Measurements from ENCODE around the gene GNAQ. TPM values are rescaled to one million over a fixed set of nuclear protein-coding genes. Genes with fewer than 3 reads are reported as not detected.

Gene GNAQ
- total RNA-seq, 1 experiment from 2014 or later, result 48.6 TPM

GRCh38 chr9:77975036-77975435 lies 56.6 kb downstream of the GNAQ start:
- H4K20me1 ChIP-seq (ENCODE audit: control insufficient read depth, insufficient read depth, insufficient read length), result no peaks in the 10 kb centered on the region
- H3K4ac ChIP-seq (ENCODE audit: low read depth, low read length), result no peak overlapping the region
- H3K9ac ChIP-seq (ENCODE audit: extremely low read depth, insufficient read length, low read length), result no peak overlapping the region
- no CpG with 5 or more reads among the region's 2 CpGs for WGBS (ENCODE audit: extremely low coverage, insufficient read length, low lambda C conversion rate)
- H2BK20ac ChIP-seq (ENCODE audit: low read depth, low read length, poor library complexity, severe bottlenecking), result no peak overlapping the region
- no peak for DNase-seq
- H3K27ac ChIP-seq (ENCODE audit: insufficient read length, low read depth, low read length), result no peak overlapping the region
- H4K8ac ChIP-seq (replicated peaks; ENCODE audit: insufficient read length, low read depth, low read length), result no peak overlapping the region
- H3K79me2 ChIP-seq (ENCODE audit: insufficient read depth, low read length), result peaks cover 9% of the 10 kb centered on the region; the same call in 1 of the 2 replicates
- H3K27ac Mint-ChIP-seq, result peak overlapping the region in 1 of 3 experiments; percentile 71; a peak in 1 of 7 replicates
- H2BK5ac ChIP-seq (ENCODE audit: insufficient read length, low read length), result no peak overlapping the region
- no peak overlapping the region for H3K18ac ChIP-seq (ENCODE audit: insufficient read length, low read depth, low read length)
- H3K27me3 Mint-ChIP-seq (ENCODE audit: low read depth), result no peaks in the 10 kb centered on the region
- H4K5ac ChIP-seq (ENCODE audit: insufficient read length, low read depth, low read length), result no peak overlapping the region
- no peak for TF ChIP-seq CTCF (conservative IDR thresholded peaks at IDR 0.05)
- H2AFZ ChIP-seq (ENCODE audit: low read length), result no peak overlapping the region
- no peak overlapping the region for H3T11ph ChIP-seq (ENCODE audit: low read length)
- no peak overlapping the region for H3K4me2 ChIP-seq (ENCODE audit: insufficient read depth, insufficient read length, low read length)
- peaks cover 6% of the 10 kb centered on the region; the same call in 1 of the 2 replicates for H3K4me1 ChIP-seq (ENCODE audit: insufficient read depth, low read length)
- H3K23ac ChIP-seq (ENCODE audit: insufficient read length, low read depth, low read length), result no peak overlapping the region
- no peak overlapping the region for H3K14ac ChIP-seq (ENCODE audit: insufficient read depth, low read length)
- no peak overlapping the region for H2BK15ac ChIP-seq (ENCODE audit: low read depth, low read length)
- H4K91ac ChIP-seq (ENCODE audit: insufficient read length, low read depth, low read length), result no peak overlapping the region
- H3K79me1 ChIP-seq (ENCODE audit: insufficient read depth, low read depth, low read length, poor library complexity, severe bottlenecking), result peaks cover 3% of the 10 kb centered on the region
- no peak overlapping the region for H2BK12ac ChIP-seq (ENCODE audit: insufficient read length, low read depth, low read length)
- no peak overlapping the region for H2AK5ac ChIP-seq (ENCODE audit: insufficient read length, low read length)
- H3K4me1 Mint-ChIP-seq, result peaks cover 36 to 45% of the 10 kb centered on the region in 2 experiments
- H3K9me3 Mint-ChIP-seq, result no peaks in the 10 kb centered on the region
- H2BK120ac ChIP-seq (ENCODE audit: low read depth, low read length, poor library complexity, severe bottlenecking), result no peak overlapping the region
- H3K36me3 Mint-ChIP-seq (ENCODE audit: insufficient read depth in 1 of 3, low read depth in 3 of 3), result peaks cover 0 to 15% (median 6%) of the 10 kb centered on the region in 3 experiments; a peak in 3 of 7 replicates
- H3K56ac ChIP-seq (ENCODE audit: insufficient read length, low read depth, low read length), result no peak overlapping the region
- no peaks in the 10 kb centered on the region for H3K9me3 ChIP-seq (ENCODE audit: control insufficient read depth, low read depth, low read length)
- H3K27me3 ChIP-seq (ENCODE audit: insufficient read depth, low read length), result no peaks in the 10 kb centered on the region
- no peak overlapping the region for H3K4me3 Mint-ChIP-seq
- no peaks in the 10 kb centered on the region for H3K23me2 ChIP-seq (ENCODE audit: insufficient read length, low read depth, low read length, poor library complexity, severe bottlenecking)
